Measurements from ENCODE around the gene C1QTNF7. TPM values are rescaled to one million over a fixed set of nuclear protein-coding genes. Genes with fewer than 3 reads are reported as not detected.

C1QTNF7 gene
- total and polyA plus RNA-seq, 5 experiments from 2014 or later: 0.07 TPM; not detected in 4

DNA sequence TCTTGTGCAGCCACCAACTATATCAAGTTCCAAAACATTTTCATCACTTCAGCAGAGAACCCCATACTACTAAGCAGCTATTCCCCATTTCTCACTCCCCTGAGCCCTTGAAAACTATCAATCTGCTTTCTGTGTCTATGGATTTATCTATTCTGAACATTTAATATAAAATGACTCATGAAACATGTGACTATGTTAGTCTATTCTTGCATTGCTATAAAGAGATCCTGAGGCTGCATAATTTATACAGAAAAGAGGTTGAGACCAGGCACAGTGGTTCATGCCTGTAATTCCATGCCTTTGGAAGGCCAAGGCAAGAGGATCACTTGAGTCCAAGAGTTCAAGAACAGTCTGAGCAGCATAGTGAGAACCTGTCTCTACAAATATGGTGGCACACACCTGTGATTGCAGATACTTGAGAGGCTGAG lies 10.6 kb upstream of the C1QTNF7 start:
- POLR2A ChIA-PET: no interaction called here
- peaks cover 23 to 48% (median 27%) of the 10 kb centered on the region in 4 donors for H3K4me1 Mint-ChIP-seq
- ATAC-seq: no peak
- peak overlapping the region in 1 of 10 donors; percentile 70 for H3K27ac Mint-ChIP-seq
- no peaks in the 10 kb centered on the region for H3K27me3 Mint-ChIP-seq
- H3K36me3 Mint-ChIP-seq: no peaks in the 10 kb centered on the region
- peaks cover 0 to 4% (median 0%) of the 10 kb centered on the region in 9 donors for H3K9me3 Mint-ChIP-seq
- H3K4me3 Mint-ChIP-seq: no peak overlapping the region
- DNase-seq: no peak

- Mint-ChIP-seq H3K27me3 (no peaks in the 10 kb centered on the region), H3K4me1 (peaks cover 8 to 35% (median 11%) of the 10 kb centered on the region in 4 donors), H3K36me3 (no peaks in the 10 kb centered on the region), H3K9me3 (peaks cover 0 to 4% (median 0%) of the 10 kb centered on the region in 9 donors), H3K27ac (no peak overlapping the region), H3K4me3 (no peak overlapping the region)
- DNase-seq (no peak), ATAC-seq (no peak)
- POLR2A ChIA-PET: no interaction called here
Observed at GRCh38 chr4:15418956-15419355, 8.9 kb upstream of the C1QTNF7 start.

GRCh38 chr4:15420642-15421041 lies 7.2 kb upstream of the C1QTNF7 start:
- Mint-ChIP-seq H3K9me3 (peaks cover 0 to 4% (median 0%) of the 10 kb centered on the region in 9 donors), H3K36me3 (no peaks in the 10 kb centered on the region), H3K4me3 (no peak overlapping the region), H3K27me3 (no peaks in the 10 kb centered on the region), H3K4me1 (peaks cover 3 to 25% (median 7%) of the 10 kb centered on the region in 4 donors), H3K27ac (no peak overlapping the region)
- POLR2A ChIA-PET: no interaction called here
- ATAC-seq: no peak
- DNase-seq: no peak

DNA sequence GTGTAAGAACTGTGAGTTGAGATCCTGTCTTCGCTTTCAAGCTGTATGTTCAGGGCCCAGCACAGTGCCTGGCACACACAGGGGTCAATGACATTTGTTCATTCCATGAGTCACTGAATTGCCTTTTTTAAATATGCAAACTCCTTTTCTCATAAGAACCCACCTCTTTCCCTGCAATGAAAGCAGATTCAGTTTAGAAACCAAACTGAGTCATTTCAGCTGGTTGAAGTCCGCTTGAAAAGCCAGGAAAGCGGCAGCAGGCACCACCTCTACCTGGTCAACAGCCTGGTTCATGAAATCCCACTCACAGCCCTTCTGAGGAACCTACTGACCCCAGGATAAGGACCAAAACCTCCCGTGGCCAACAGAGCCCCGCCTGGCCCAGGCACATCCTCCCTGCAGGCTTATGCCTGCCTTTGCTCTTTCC lies 4.5 kb upstream of the C1QTNF7 start:
- POLR2A ChIA-PET: no interaction called here
- Mint-ChIP-seq H3K36me3 (no peaks in the 10 kb centered on the region), H3K4me1 (peaks cover 3 to 13% (median 6%) of the 10 kb centered on the region in 4 donors), H3K27me3 (no peaks in the 10 kb centered on the region), H3K27ac (peak overlapping the region in 2 of 10 donors; percentile 53 to 54), H3K9me3 (peaks cover 0 to under 1% (median 0%) of the 10 kb centered on the region in 9 donors), H3K4me3 (no peak overlapping the region)
- DNase-seq (no peak), ATAC-seq (no peak)

GRCh38 chr4:15425520-15425919 lies 2.3 kb upstream of the C1QTNF7 start:
- H3K9me3 Mint-ChIP-seq: no peaks in the 10 kb centered on the region
- ATAC-seq: no peak
- no peak for DNase-seq
- H3K4me3 Mint-ChIP-seq: no peak overlapping the region
- peak overlapping the region in 3 of 10 donors; percentile 16 to 34 (median 28) for H3K27ac Mint-ChIP-seq
- peaks cover 3 to 8% (median 6%) of the 10 kb centered on the region in 4 donors for H3K4me1 Mint-ChIP-seq
- no peaks in the 10 kb centered on the region for H3K36me3 Mint-ChIP-seq
- POLR2A ChIA-PET: no interaction called here
- H3K27me3 Mint-ChIP-seq: no peaks in the 10 kb centered on the region

DNA sequence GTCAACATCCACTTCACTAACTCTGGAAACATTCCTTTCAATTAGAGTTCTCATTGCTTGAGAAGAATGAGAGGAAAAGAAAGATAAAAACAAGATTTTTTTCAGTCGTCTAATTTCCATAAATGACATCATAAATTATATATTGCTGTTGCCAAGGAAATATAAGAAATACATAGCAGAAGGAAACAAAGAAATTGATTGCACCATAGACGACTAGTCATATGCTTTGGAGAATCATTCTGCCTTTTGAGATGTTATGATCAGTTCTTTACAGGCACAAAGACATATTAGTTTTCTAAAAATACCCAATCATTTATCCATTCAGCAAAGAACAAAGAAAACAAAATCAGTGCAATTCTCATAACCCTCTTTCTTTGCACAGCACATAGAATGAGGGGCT lies 672 bp upstream of the C1QTNF7 start:
- no peak for DNase-seq

GRCh38 chr4:15428611-15429010 lies 778 bp downstream of the C1QTNF7 start:
- no peaks in the 10 kb centered on the region for H3K27me3 Mint-ChIP-seq
- peaks cover 0 to 5% (median 0%) of the 10 kb centered on the region in 9 donors for H3K9me3 Mint-ChIP-seq
- POLR2A ChIA-PET: no interaction called here
- ATAC-seq (no peak), DNase-seq (no peak)
- no peak overlapping the region for H3K4me3 Mint-ChIP-seq
- H3K27ac Mint-ChIP-seq: no peak overlapping the region
- H3K4me1 Mint-ChIP-seq: peaks cover 3 to 7% (median 5%) of the 10 kb centered on the region in 4 donors
- H3K36me3 Mint-ChIP-seq: no peaks in the 10 kb centered on the region

More for the DNA sequence above, 672 bp upstream of the C1QTNF7 start:
- Mint-ChIP-seq H3K9me3 (peaks cover 0 to 5% (median 0%) of the 10 kb centered on the region in 9 donors), H3K27ac (no peak overlapping the region), H3K4me3 (no peak overlapping the region), H3K27me3 (no peaks in the 10 kb centered on the region), H3K36me3 (no peaks in the 10 kb centered on the region), H3K4me1 (peaks cover 3 to 8% (median 6%) of the 10 kb centered on the region in 4 donors)
- POLR2A ChIA-PET: no interaction called here
- no peak for ATAC-seq

DNA sequence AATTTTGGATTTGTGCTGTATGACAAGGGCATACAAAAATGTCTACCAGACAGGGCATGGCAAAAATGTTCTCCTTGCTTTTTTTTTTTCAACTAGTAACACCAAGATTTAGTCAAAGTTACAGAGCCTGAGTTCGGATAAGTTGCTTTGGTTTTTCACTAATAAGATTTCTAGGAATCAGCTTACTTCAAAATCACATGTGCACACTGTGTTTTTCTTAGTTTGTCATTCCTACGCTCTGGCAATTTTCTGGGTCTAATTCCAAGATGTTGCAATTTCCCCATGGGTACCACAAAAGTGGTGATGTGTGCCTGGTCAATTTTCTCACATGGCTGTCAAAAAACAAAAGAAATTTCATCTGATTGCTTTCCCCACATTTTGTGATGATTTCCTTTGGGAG lies 6.3 kb downstream of the C1QTNF7 start:
- ATAC-seq (no peak), DNase-seq (no peak)
- Mint-ChIP-seq H3K9me3 (peaks cover 0 to 5% (median 0%) of the 10 kb centered on the region in 9 donors), H3K27me3 (no peaks in the 10 kb centered on the region), H3K27ac (no peak overlapping the region), H3K4me3 (no peak overlapping the region), H3K4me1 (no peaks in the 10 kb centered on the region), H3K36me3 (no peaks in the 10 kb centered on the region)
- POLR2A ChIA-PET: no interaction called here

DNA sequence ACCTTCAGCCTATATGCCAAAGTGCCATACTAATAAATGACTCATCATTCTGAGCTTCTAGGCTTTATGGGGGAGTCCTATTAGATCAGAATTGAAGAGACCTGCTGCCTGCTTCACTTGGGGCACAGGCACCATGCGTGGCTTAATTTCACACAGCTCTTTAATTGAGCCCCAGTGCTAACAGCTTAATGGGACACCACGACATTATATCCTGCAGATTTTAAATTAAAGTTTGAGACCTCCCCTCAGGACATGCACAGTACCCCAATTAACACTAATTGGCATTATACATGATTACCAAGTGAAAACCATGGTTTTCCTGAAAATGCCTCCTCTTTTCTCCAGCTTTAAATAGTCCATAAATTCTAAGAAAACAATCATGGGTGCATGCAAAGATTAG lies 6.8 kb downstream of the C1QTNF7 start:
- DNase-seq (no peak), ATAC-seq (no peak)
- Mint-ChIP-seq H3K27ac (no peak overlapping the region), H3K9me3 (peaks cover 0 to 5% (median 0%) of the 10 kb centered on the region in 9 donors), H3K27me3 (no peaks in the 10 kb centered on the region), H3K36me3 (no peaks in the 10 kb centered on the region), H3K4me3 (no peak overlapping the region), H3K4me1 (no peaks in the 10 kb centered on the region)
- POLR2A ChIA-PET: no interaction called here

DNA sequence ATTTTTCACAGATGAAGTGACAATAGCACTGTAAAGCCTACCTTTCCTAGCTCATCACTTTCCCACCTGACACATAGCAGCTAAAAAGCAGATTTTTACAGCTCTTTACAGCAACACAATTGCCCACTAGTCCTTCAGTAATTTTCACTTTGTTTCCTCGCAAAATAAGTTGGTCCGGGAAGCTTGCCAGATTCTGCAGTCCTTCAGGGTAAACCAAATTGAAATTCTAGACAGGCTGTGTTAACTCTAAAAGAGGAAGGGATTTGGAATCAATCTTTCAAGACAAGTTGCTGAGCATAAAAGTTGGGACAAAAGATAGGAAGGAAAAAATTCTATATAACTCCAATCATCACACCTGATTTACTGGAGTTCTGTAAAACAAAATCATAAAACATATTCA lies 8.7 kb downstream of the C1QTNF7 start:
- Mint-ChIP-seq H3K4me1 (no peaks in the 10 kb centered on the region), H3K9me3 (peaks cover 0 to 5% (median 0%) of the 10 kb centered on the region in 9 donors), H3K36me3 (no peaks in the 10 kb centered on the region), H3K4me3 (no peak overlapping the region), H3K27me3 (no peaks in the 10 kb centered on the region), H3K27ac (peak overlapping the region in 1 of 10 donors; percentile 9)
- ATAC-seq: no peak
- DNase-seq: no peak
- POLR2A ChIA-PET: no interaction called here

DNA sequence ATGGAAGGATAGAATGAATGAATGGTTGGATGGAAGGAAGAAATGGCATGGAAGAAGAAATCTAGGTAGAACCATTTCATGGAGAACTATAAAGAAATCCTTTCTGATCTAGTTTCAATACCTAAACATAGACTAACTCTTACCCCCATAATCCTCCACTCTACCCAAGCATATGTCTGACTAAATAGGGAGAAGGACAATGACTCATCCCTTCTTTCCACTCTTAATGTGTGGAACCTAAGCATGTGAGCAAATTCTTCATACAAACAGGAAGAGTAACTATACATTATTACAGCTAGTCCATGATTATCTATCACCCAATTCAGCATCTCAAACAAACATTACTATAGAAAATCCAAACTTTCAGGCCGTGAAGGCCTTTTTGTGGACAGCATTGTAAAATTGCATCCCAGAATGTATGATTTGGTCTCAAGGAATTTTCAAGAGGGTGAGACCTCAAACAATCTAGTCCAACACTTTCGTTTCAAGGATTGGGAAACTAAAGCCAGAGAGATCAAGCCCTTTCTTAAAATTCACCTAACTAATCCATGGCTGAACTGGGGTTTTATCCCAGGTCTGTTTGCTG lies 11.2 kb downstream of the C1QTNF7 start:
- Mint-ChIP-seq H3K36me3 (no peaks in the 10 kb centered on the region), H3K27me3 (no peaks in the 10 kb centered on the region), H3K4me3 (no peak overlapping the region), H3K27ac (no peak overlapping the region), H3K9me3 (no peaks in the 10 kb centered on the region), H3K4me1 (no peaks in the 10 kb centered on the region)
- ATAC-seq (no peak), DNase-seq (no peak)
- POLR2A ChIA-PET: no interaction called here

DNA sequence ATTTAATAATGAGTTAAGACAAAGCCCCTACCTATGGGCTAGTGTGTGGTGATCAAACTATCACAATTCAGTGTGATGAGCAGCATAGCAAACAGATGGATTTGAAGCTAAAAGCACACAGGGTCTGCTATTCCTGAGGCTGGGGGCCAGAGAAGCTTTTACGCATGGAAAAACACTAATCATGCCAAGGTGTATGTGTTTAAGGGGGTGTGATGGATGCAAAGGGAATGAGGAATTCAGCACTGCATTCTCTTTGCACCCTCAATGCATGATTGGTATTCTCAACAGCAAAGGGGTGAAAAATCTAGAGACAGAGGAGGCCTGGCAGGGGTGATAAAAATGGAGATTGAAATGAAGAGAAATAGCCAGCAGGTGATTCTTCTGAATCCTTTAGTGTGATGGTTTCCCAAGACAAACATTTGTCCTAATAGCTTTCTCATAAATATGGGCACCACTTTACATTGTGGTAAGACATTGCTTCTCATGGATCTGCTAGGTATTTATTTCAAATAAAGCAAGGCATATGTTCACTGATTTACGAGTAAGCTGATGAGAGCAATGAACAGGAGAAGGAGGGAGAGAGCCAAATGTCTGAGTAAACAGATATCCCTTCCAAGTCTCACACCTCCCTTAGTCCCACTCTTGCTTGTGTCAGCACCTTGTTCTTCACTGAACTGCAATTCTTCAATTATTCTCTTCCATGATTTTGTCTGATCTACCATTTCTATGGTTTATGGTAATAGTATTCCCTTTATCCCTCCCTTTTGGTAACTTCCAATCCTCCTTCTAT lies 15.7 kb downstream of the C1QTNF7 start:
- POLR2A ChIA-PET: no interaction called here
- no peak for ATAC-seq
- Mint-ChIP-seq H3K27ac (peak overlapping the region in 1 of 10 donors; percentile 17), H3K4me3 (no peak overlapping the region), H3K4me1 (peaks cover 4 to 11% (median 9%) of the 10 kb centered on the region in 4 donors), H3K9me3 (peaks cover 0 to 6% (median 0%) of the 10 kb centered on the region in 9 donors), H3K27me3 (no peaks in the 10 kb centered on the region), H3K36me3 (peaks cover 0 to 10% (median 7%) of the 10 kb centered on the region in 3 donors)
- no peak for DNase-seq

DNA sequence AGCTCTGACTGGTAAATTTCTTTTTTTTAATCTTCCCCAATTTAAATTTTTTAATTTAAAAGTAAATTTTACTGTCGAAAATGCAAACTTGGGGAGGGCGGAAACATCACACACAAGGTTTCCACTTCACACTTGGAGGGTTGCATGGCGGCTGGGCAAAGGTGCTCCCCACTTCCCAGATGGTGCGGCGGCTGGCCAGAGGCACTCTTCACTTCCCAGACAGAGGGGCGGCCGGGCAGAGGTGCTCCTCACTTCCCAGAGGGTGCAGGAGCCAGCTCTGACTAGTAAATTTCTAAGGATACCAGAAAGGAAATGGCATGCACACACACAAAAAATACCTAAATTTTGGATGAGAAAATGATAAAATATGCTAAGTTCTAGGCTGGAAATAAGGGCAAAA lies 16.4 kb downstream of the C1QTNF7 start:
- peaks cover 0 to 6% (median 0%) of the 10 kb centered on the region in 9 donors for H3K9me3 Mint-ChIP-seq
- POLR2A ChIA-PET: no interaction called here

More for the DNA sequence above, 16.4 kb downstream of the C1QTNF7 start:
- Mint-ChIP-seq H3K27ac (peak overlapping the region in 3 of 10 donors; percentile 5 to 75 (median 44)), H3K4me1 (peaks cover 4 to 11% (median 9%) of the 10 kb centered on the region in 4 donors), H3K27me3 (no peaks in the 10 kb centered on the region), H3K4me3 (no peak overlapping the region), H3K36me3 (peaks cover 0 to 10% (median 8%) of the 10 kb centered on the region in 3 donors)
- ATAC-seq (no peak), DNase-seq (no peak)

Data from naive thymus-derived CD8-positive, alpha-beta T cell (primary cell).